GM13976 (cell line): Measurements from ENCODE around the gene MAPK1IP1L.
"Not testable (repeated sequence)": the region's sequence is repeated elsewhere in the genome, so short reads cannot be mapped to it uniquely, and the experiment has no call there.

Experiments used
- DNase-seq: peaks from one replicate; pipeline ENCODE4 v3.0.0; 2012; ENCODE audit warnings: low spot score
- CTCF ChIP-seq: IDR thresholded peaks from 2 replicates; pipeline ENCODE4 v1.5.1; 2012; ENCODE audit warnings: borderline replicate concordance, mild to moderate bottlenecking; ENCODE audit not compliant: insufficient read depth; ENCODE audit errors: extremely low read depth, missing control alignments, control extremely low read depth
- in situ Hi-C: fragments of 300-500 bp; cut with MboI; formaldehyde crosslinking; loops from one replicate; pipeline ENCODE4 v1.12.0; 2022; ENCODE audit warnings: low sequenced_read_pairs, mixed read lengths, inconsistent platforms; ENCODE audit not compliant: unreplicated experiment

The MAPK1IP1L gene

GRCh38 chr14:55053500-55053899 is 2.1 kb downstream of the MAPK1IP1L start:
- DNase-seq: no peak
- in situ Hi-C loops: no loop called here
- TF ChIP-seq CTCF: no peak

- no peak for DNase-seq
- no peak for TF ChIP-seq CTCF
Observed at GRCh38 chr14:55054098-55054497, 2.7 kb downstream of the MAPK1IP1L start.

GRCh38 chr14:55057919-55058318 is 6.5 kb downstream of the MAPK1IP1L start:
- DNase-seq: no peak
- TF ChIP-seq CTCF: no peak
- in situ Hi-C loops: no loop called here

More at GRCh38 chr14:55054098-55054497, 2.7 kb downstream of the MAPK1IP1L start:
- in situ Hi-C loops: no loop called here

GRCh38 chr14:55059333-55059732 is 7.9 kb downstream of the MAPK1IP1L start:
- no peak for DNase-seq
- TF ChIP-seq CTCF: no peak
- in situ Hi-C loops: no loop called here

GRCh38 chr14:55062517-55063351 is 11.3 kb downstream of the MAPK1IP1L start:
- TF ChIP-seq CTCF: no peak
- DNase-seq: no peak
- in situ Hi-C loops: no loop called here

- in situ Hi-C loops, DNase-seq: not testable (repeated sequence)
Observed at GRCh38 chr14:55064896-55065295, 13.4 kb downstream of the MAPK1IP1L start.

- DNase-seq: no peak
- in situ Hi-C loops: no loop called here
- no peak for TF ChIP-seq CTCF
Observed at GRCh38 chr14:55065411-55065810, 14.0 kb downstream of the MAPK1IP1L start.
